Stimulated activated CD8-positive, alpha-beta memory T cell treated with anti-CD3 and anti-CD28 coated beads, Interleukin-7, amount 100 ng/mL, for 4 hours (primary cell): ENCODE data around the gene TMEM19.
"Not testable (repeated sequence)": the region's sequence is repeated elsewhere in the genome, so short reads cannot be mapped to it uniquely, and the experiment has no call there.

Experiments used
- DNase-seq, 2 donors: peaks; one replicate each; pipeline ENCODE4 v3.0.0-alpha.2; 2020; ENCODE audit warnings: low read depth in 2 of 2

TMEM19 gene

GRCh38 chr12:71665090-71665463, 20.8 kb upstream of the TMEM19 start:
- DNase-seq: no peak

GRCh38 chr12:71666259-71666658, 19.6 kb upstream of the TMEM19 start:
- no peak for DNase-seq

GRCh38 chr12:71671311-71671710, 14.6 kb upstream of the TMEM19 start:
- DNase-seq: no peak

GRCh38 chr12:71671816-71672215, 14.1 kb upstream of the TMEM19 start:
- DNase-seq: no peak

GRCh38 chr12:71682466-71682865, 3.4 kb upstream of the TMEM19 start:
- no peak for DNase-seq

GRCh38 chr12:71683633-71684032, 2.2 kb upstream of the TMEM19 start:
- no peak for DNase-seq

- DNase-seq: no peak
These were observed 1.8 kb upstream of the TMEM19 start for GRCh38 chr12:71684081-71684480.

GRCh38 chr12:71685312-71685906, 473 bp upstream of the TMEM19 start:
- no peak for DNase-seq

- DNase-seq: no peak
These were observed 760 bp downstream of the TMEM19 start for GRCh38 chr12:71686658-71687025.

GRCh38 chr12:71687172-71687571, 1.3 kb downstream of the TMEM19 start:
- not testable (repeated sequence) for DNase-seq

- DNase-seq: no peak
These were observed 3.2 kb downstream of the TMEM19 start for GRCh38 chr12:71688961-71689570.

- DNase-seq: no peak
These were observed 5.7 kb downstream of the TMEM19 start for GRCh38 chr12:71691504-71692129.

- no peak for DNase-seq
These were observed 7.2 kb downstream of the TMEM19 start for GRCh38 chr12:71693126-71693525.

- not testable (repeated sequence) for DNase-seq
These were observed 7.8 kb downstream of the TMEM19 start for GRCh38 chr12:71693651-71694050.

- DNase-seq: no peak
These were observed 8.4 kb downstream of the TMEM19 start for GRCh38 chr12:71694099-71694820.

GRCh38 chr12:71695782-71696181, 9.9 kb downstream of the TMEM19 start:
- no peak for DNase-seq

GRCh38 chr12:71702181-71702580, 16.3 kb downstream of the TMEM19 start:
- DNase-seq: not testable (repeated sequence)

GRCh38 chr12:71702590-71702989, 16.7 kb downstream of the TMEM19 start:
- DNase-seq: no peak

GRCh38 chr12:71703206-71703605, 17.3 kb downstream of the TMEM19 start:
- DNase-seq: no peak

GRCh38 chr12:71704920-71705319, 19.0 kb downstream of the TMEM19 start:
- DNase-seq: no peak

GRCh38 chr12:71708658-71709057, 22.8 kb downstream of the TMEM19 start:
- DNase-seq: no peak

GRCh38 chr12:71710276-71711125, 24.6 kb downstream of the TMEM19 start:
- no peak for DNase-seq
